ENCODE measurements around the gene RERE.
"Not testable (repeated sequence)": the region's sequence is repeated elsewhere in the genome, so short reads cannot be mapped to it uniquely, and the experiment has no call there.

The RERE gene

GRCh38 chr1:8633741-8634501 lies 183.5 kb downstream of the RERE start:
- DNase-seq (ENCODE audit: low read depth), result no peak

DNA sequence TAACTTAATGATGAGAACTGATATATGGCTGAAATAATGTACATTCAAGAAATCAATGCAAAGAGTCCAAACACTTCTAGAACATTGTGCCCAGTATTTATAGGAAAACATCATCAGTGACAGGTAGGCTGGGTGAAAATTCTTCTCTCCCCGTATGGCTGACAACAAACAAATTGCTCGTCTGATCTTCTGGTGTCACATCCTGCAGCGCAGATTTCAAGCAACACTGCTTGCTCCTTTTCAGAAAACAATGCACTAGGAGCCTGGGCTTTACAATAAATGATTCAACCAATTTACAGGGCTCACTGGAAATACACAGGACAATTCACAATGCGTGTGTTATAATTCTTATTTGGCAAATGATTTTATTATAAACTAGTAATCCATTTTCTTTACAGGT lies 185.3 kb downstream of the RERE start:
- DNase-seq (ENCODE audit: low read depth), result no peak

DNA sequence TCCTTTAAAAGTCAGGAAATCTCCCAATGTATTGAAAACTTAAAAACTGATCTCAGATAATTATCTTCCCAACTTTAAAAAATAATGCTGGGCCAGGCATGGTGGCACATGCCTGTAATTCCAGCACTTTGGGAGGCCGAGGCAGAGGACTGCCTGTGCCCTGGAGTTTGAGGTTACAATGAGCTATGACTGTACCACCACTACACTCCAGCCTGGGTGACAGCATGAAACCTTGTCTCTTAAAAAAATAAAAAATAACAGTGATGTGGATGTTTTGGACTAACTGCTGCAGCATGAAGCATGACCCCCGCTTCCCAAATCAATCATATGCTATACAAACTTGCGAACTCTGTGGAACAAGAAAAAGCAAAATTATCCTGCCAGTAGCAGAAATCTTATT lies 186.3 kb downstream of the RERE start:
- no peak for DNase-seq (ENCODE audit: low read depth)

DNA sequence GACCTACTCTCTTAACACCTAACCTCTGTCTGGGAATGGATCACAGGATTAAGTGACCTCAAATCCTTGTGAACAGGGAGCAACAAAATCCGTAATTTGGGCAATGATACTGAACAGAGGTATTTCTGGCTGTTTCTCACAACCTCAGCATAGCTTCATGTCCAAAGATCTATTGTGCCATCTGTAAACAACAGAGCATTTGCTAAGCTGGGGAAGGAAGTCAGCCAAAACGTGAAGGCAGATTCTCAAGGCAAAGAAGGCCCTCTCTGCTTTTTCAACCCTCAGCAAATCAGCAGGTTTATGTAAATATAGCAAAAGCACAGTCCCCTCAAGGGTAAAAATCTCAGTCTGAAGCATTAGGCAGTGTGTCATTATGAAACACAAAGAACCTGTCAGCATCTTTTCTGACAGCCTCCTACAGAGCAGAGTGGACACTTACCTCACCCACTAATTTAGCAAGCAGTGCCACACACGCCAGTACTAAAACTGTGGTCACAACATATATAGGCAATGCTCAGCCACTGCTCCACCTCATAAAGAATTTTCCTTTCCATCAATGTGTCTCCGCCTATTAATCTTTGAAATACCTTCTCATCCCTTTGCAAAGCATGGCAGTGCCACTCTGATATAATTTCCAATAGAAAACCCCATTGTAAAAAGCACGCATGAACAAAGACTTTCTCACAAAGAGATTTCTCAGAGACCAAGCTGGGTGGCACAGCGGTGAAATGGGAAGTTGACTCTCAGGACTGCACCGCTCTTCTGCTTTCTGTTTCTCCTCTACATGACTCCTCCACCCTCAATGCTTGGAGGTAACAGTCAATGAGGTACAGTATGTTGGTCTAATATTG lies 188.0 kb downstream of the RERE start:
- DNase-seq (ENCODE audit: low read depth), result no peak

DNA sequence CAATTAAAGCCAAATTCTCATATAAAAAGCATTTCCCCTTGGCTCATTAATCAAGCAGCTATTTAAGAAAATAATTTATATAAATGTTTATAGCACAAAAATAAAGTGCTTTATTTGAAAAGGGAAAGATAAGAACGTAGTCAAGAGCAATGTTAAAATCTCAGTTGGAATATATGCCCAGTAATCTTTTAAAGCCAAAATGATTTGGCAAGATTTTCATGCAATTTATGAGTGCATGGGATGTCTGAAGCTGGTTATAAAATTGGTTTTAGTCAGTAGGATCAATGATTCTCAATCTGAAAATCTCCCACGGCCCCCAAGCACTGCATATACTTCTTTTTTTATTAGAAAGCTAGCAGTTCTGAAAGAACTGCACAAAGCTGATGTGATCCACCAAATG lies 188.8 kb downstream of the RERE start:
- DNase-seq (ENCODE audit: low read depth), result no peak

- DNase-seq (ENCODE audit: low read depth), result no peak
These were observed 189.7 kb downstream of the RERE start for GRCh38 chr1:8627728-8628127.

DNA sequence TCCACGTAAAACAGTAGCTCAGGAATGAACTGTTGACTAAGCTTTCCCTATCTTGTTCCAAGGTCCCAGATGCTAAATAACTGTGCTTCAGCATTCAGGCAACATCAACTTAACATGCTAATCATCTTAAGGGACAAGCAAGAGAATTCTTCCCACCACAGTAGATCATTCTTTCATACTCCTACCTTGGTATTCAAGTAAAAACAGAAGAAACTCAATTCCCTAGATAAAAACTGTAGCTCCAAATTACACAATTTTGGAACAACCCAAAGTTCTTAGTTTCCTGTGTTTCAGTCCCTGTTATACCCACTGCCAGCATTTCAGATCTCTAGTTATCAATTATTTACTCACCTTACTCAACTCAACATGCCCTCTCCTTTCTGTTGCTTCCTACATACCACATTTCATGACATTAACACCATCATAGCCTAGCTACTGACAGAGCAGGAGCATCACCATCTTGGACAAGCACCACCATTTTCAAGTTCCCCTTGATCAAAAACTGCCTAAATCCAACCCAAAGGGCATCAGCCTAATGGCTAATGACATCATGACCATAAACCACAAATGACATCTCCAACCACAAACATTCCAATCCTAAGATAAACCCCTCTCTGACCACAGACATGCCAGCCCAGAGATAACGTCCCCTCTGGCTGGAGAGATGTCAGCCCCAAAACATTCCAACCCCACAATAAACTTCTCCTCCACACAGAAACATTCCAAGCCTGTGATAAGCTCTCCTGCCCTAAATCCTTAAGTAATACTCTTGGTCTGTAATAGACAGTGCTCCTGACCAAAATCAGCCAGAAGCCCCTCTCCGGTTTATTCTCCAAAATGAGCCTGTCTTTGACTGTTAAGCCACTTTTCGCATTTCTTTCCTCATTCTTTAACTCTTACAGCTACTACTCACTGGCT lies 191.2 kb downstream of the RERE start:
- DNase-seq (ENCODE audit: low read depth), result no peak

DNA sequence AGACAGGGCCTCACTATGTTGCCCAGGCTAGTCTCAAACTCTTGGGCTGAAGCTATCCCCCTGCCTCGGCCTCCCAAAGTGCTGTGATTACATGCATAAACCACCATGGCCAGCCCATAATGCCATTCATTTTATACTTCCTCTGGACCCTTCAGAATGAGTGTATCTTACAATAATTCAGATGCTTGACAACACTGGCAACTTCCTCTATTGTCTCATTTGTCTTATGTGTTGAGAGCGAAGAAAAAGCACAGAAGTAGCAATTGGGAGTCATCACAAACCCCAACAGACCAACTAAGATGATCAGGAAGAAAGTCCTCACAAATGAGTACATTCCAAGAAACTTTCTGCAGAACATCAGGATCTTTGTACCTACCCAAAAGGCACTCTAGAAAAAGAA lies 191.9 kb downstream of the RERE start:
- no peak for DNase-seq (ENCODE audit: low read depth)

DNA sequence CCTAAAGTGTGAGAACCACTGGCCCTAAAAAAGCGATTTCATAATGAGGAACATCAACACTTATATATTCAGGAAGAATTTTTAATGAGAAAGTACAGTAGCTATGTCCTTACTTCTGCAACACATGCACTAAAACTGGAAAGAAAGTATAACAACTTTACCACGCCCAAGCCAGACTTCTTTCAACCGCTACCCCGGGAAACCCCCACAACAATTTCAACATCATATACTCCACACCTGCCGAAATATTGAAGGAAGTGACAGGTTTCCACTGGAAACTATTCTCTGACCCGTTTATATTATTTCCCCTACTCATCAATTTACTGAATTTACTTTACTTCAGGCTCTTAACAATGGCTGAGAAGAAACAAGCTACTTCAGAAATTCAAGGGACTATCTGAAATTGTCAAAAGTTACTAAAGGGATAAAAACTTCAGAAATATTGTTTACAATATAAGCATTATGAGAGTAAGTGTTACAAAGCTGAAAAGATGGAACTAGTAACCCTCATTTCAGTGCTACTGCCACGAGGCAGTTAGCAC lies 193.7 kb downstream of the RERE start:
- not testable (repeated sequence) for DNase-seq (ENCODE audit: low read depth)

- not testable (repeated sequence) for DNase-seq (ENCODE audit: low read depth)
These were observed 195.6 kb downstream of the RERE start for GRCh38 chr1:8621785-8622348.

DNA sequence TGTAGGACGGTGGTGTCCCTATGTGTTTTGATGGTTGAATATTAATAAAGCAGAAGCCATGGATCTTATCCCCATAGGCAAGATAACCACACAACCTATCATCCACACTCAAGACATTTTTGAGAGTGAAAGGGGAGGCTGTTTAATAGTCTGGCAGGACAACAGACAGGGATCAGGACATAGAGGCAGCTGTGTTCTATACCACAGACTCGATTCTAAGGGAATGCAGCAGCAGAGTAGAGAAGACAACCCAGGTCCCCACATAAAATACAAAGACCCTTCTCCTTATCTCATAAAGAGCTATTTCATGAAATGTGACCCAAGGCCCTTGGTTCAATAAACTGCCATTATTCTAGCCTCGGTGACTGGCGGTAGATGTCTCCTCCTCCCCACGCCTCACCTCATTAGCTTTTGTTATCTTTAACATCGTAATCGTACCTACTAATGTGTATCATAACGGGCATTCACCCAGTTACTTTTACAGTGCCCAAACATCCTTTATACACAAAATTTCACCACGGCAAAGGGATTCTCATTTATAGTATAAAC lies 196.3 kb downstream of the RERE start:
- DNase-seq (ENCODE audit: low read depth), result not testable (repeated sequence)

DNA sequence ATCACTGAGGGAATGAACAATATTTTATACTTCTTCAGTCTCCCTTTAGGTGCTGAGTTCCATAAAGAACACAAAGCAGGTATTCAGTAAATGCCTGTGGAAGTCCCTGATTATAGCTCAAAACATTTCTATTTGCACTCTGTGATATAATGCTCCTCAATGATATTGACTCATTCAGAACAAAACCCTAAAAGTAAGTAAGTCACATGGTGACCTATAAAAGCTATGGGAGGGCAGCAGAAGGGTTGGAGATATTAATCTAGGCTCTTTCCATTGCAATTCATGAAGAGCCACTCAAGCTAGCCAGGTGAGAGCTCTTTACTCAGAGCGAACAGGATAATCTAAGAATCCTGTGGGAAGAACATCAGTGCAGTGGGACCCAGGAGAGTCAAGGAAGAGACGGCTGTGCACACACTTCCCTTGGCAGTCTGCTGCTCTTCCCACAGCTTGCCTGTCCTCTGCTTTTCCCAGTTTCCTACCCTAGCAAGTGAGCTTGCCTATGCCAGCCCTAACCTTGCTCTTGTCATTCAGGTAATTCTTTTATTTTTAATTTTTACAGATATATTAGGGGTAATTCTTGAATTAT lies 197.4 kb downstream of the RERE start:
- not testable (repeated sequence) for DNase-seq (ENCODE audit: low read depth)

GRCh38 chr1:8619419-8619818 lies 198.0 kb downstream of the RERE start:
- not testable (repeated sequence) for DNase-seq (ENCODE audit: low read depth)

DNA sequence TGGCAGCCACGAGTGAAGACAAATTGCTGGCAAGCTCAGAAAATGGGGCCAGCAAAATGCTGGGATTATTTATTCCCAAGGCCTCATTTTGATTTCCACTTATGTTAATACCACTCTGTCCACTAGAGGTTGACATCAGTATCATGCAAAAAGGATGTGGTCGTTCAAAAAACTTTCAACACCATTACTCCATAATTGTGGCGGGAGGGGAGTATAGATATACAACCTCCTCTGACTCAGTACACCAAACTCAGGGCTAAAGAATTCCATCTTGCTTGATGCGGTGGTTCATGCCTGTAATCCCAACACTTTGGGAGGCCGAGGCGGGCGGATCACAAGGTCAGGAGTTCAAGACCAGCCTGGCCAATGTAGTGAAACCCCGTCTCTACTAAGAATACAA lies 200.6 kb downstream of the RERE start:
- not testable (repeated sequence) for DNase-seq (ENCODE audit: low read depth)

GRCh38 chr1:8611634-8612515 lies 205.6 kb downstream of the RERE start:
- not testable (repeated sequence) for DNase-seq (ENCODE audit: low read depth)

DNA sequence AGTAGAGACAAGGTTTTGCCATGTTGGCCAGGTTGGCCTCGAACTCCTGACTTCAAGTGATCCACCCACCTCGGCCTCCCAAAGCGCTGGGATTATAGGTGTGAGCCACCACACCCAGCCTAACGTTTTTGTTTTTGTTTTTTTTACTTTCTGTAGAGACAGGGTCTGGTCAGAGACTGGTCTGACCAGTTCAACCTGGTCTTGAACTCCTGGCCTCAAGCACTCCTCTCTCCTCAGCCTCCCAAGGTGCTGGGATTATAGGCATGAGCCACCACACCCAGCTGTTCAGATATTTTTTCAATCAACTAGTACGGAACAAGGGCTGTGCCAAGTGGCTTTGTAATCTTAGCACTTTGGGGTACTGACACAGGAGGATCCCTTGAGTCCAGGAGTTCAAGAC lies 209.5 kb downstream of the RERE start:
- no peak for DNase-seq (ENCODE audit: low read depth)

GRCh38 chr1:8604041-8604945 lies 213.1 kb downstream of the RERE start:
- peak; percentile 36 for DNase-seq (ENCODE audit: low read depth)

- DNase-seq (ENCODE audit: low read depth), result no peak
These were observed 214.2 kb downstream of the RERE start for GRCh38 chr1:8603220-8603616.

Measured in activated T-cell treated with anti-CD3 and anti-CD28 coated beads for 24 hours (primary cell).